ENCODE measurements around the gene EDEM2. TPM values are rescaled to one million over a fixed set of nuclear protein-coding genes. Genes with fewer than 3 reads are reported as not detected.

The EDEM2 gene
- total and polyA plus RNA-seq, 2 of the 13 experiments (the other 11 are each of a cell fraction or from before 2014, with no cell fraction given) = 33.1 to 46.9 TPM

- BruUV-seq (replicated peaks) = TSS peak; percentile 94
- DNase-seq (ENCODE audit: low spot score) = peak; percentile 84
- 56% methylated on average over 44 of the region's 49 CpGs for WGBS (ENCODE audit: low lambda C conversion rate)
- Histone ChIP-seq H3K79me2 (ENCODE audit: insufficient read depth, low read length) (no peaks in the 10 kb centered on the region), H3K4me1 (ENCODE audit: insufficient read depth, low read length) (peaks cover 44% of the 10 kb centered on the region), H3K27me3 (ENCODE audit: control insufficient read depth in 1 of 2, insufficient read depth in 2 of 2, low read length in 2 of 2) (no peaks in the 10 kb centered on the region; a peak in 1 of 5 replicates), H3K9me3 (ENCODE audit: low read length) (no peaks in the 10 kb centered on the region), H4K20me1 (ENCODE audit: insufficient read depth, low read length) (no peaks in the 10 kb centered on the region), H2AFZ (ENCODE audit: low read length) (no peak overlapping the region), H3K4me3 (replicated peaks in 1 of 3; ENCODE audit: insufficient read depth in 1 of 3, low read depth in 2 of 3, low read length in 3 of 3) (peak overlapping the region; percentile 3 to 56 (median 49); a peak in 5 of 6 replicates), H3K9ac (ENCODE audit: insufficient read depth, low read depth, low read length) (peak overlapping the region; percentile 70), H3K27ac (ENCODE audit: extremely low read length, insufficient read depth, low read length) (peak overlapping the region; percentile 72), H3K36me3 (replicated peaks in 1 of 2; ENCODE audit: control insufficient read depth in 1 of 2, insufficient read depth in 2 of 2, low read length in 2 of 2) (no peaks in the 10 kb centered on the region), H3K4me2 (ENCODE audit: low read depth, low read length) (peak overlapping the region; percentile 63)
- CTCF ChIA-PET (ENCODE audit: low intra/inter-chr PET ratio, low total read pairs) = no interaction called here
- POLR2A ChIA-PET = interaction anchor here (0.8 to 3.7 kb wide), 9 partner anchors 8 to 280 kb away, joined by 3 to 33 read pairs (median 7); partner anchors contain the start of genes CEP250, EDEM2 and EIF6
- in situ Hi-C loops (cut with HindIII; ENCODE audit: extremely low pct_ligation_motif_present, low pct_unique_long_range_greater_than_20kb) (no loop called here), intact Hi-C loops (cut with micrococcal nuclease; ENCODE audit: unreplicated experiment) (loop anchor here (2.0 kb wide), 1 partner anchor 28 kb away; the partner anchor contains the start of gene EDEM2)
- ATAC-seq = peak; percentile 93
- no peak for FAIRE-seq
- peak; percentile 97; the same call in 1 of the 2 replicates for TF ChIP-seq EEA1 (CRISPR knock-in tag; IDR thresholded peaks at IDR 0.05; ENCODE audit: borderline replicate concordance)
- TF ChIP-seq FUBP1 (CRISPR knock-in tag; IDR thresholded peaks at IDR 0.05; ENCODE audit: borderline replicate concordance) = no peak
- no peak for TF ChIP-seq PBX3 (CRISPR knock-in tag; IDR thresholded peaks at IDR 0.05; ENCODE audit: borderline replicate concordance)
- TF ChIP-seq CBX5 (CRISPR knock-in tag; IDR thresholded peaks at IDR 0.05; ENCODE audit: borderline replicate concordance) = peak; percentile 93
- TF ChIP-seq BRCA1 (CRISPR knock-in tag; IDR thresholded peaks at IDR 0.05) = no peak
- TF ChIP-seq TAF15 (IDR thresholded peaks at IDR 0.05; ENCODE audit: low read depth, low read length, poor library complexity, severe bottlenecking) = peak; percentile 74
- TF ChIP-seq ZNF75D (CRISPR knock-in tag; IDR thresholded peaks at IDR 0.05; ENCODE audit: borderline replicate concordance) = no peak
- no peak for TF ChIP-seq REST (IDR thresholded peaks at IDR 0.05; ENCODE audit: borderline replicate concordance in 1 of 2, low read depth in 1 of 2, low read length in 2 of 2)
- peak; percentile 94 for TF ChIP-seq ARNTL (CRISPR knock-in tag; IDR thresholded peaks at IDR 0.05)
- no peak for TF ChIP-seq CEBPZ (IDR thresholded peaks at IDR 0.05; ENCODE audit: low read length)
- peak; percentile 90; the same call in 1 of the 2 replicates for TF ChIP-seq DNMT1 (CRISPR knock-in tag; IDR thresholded peaks at IDR 0.05)
Measured at GRCh38 chr20:35174458-35175216, 27.5 kb upstream of the EDEM2 start.

All from HepG2 (cell line).